Right lobe of liver (tissue), 6 donors: Measurements from ENCODE around the gene USP30. TPM values are rescaled to one million over a fixed set of nuclear protein-coding genes. Genes with fewer than 3 reads are reported as not detected.
"Not testable (repeated sequence)": the region's sequence is repeated elsewhere in the genome, so short reads cannot be mapped to it uniquely, and the experiment has no call there.

Experiments used
- ATAC-seq, 4 donors: fragments of 200-7000 bp; cut with Tn5 transposase; one replicate each; pipeline ENCODE4 v1.9.1; 2020; ENCODE audit warnings: mild to moderate bottlenecking in 4 of 4, moderate library complexity in 4 of 4
- DNase-seq, 3 donors: peaks; one replicate each; pipeline ENCODE4 v3.0.0-alpha.2; 2020
- H3K27ac ChIP-seq, 3 donors: fragments of 200-600 bp; one replicate each; pipeline ENCODE4 v1.8.0; 2022
- H3K27me3 ChIP-seq, 2 donors: fragments of 200-600 bp; one replicate each; pipeline ENCODE4 v1.8.0; 2022
- H3K36me3 ChIP-seq, 4 donors: fragments of 200-600 bp; sonication (generic) in 1 of 4; one replicate each; pipeline versions ENCODE4 v1.5.1 to v1.8.0; 2017 to 2022; ENCODE audit warnings: control low read depth in 1 of 4
- H3K4me1 ChIP-seq, 4 donors: fragments of 200-600 bp; sonication (generic) in 1 of 4; one replicate each; pipeline versions ENCODE4 v1.5.1 to v1.8.0; 2017 to 2022; ENCODE audit warnings: control low read depth in 1 of 4
- H3K4me3 ChIP-seq, 3 donors: fragments of 200-600 bp; one replicate each; pipeline ENCODE4 v1.8.0; 2022
- H3K9me3 ChIP-seq, 4 donors: fragments of 200-600 bp; sonication (generic) in 1 of 4; one replicate each; pipeline versions ENCODE4 v1.5.1 to v1.8.0; 2017 to 2022; ENCODE audit warnings: control low read depth in 1 of 4
- CTCF ChIP-seq, 4 donors: fragments of 200-600 bp in 3 of 4; fragments of 450-650 bp in 1 of 4; IDR thresholded peaks; one replicate each; pipeline versions ENCODE4 v1.5.1 to v1.8.0; 2016 to 2022; ENCODE audit warnings: antibody characterized with exemption in 4 of 4, mild to moderate bottlenecking in 2 of 4
- POLR2A ChIP-seq: fragments of 450-650 bp; IDR thresholded peaks from one replicate; pipeline ENCODE4 v1.6.1; 2017; ENCODE audit warnings: antibody characterized with exemption, mild to moderate bottlenecking
- WGBS: methylation state at CpG from one replicate; pipeline ENCODE4 v1.1.6; 2018; ENCODE audit warnings: low coverage, low lambda C conversion rate; ENCODE audit not compliant: insufficient coverage; ENCODE audit errors: missing lambda C conversion rate; 5-methylcytosine and 5-hydroxymethylcytosine counted together
- intact Hi-C, 2 donors: fragments of 100-400 bp; cut with DNase I; formaldehyde crosslinking; loops; one replicate each; pipeline versions ENCODE4 v1.11.2 to v1.14.1; 2022
- total RNA-seq, 6 experiments: library from RNA; depleted of rRNA in 2 of 6; stranded (reverse); fragments of >200 nt in 2 of 6; fragmentation: NEBNext Ultra II Directional in 3 of 6; extraction: Animal tissue kit (Norgen Biotek cat#: 25700) in 3 of 6; gene quantifications; one replicate each; pipeline versions ENCODE4 v1.1.0 to v1.2.4, GENCODE V29; 2016 to 2023
- donor health status: DM: no; HTN: yes; CAD: no.
- donor health status: DM: no; HTN: no; CAD: no.
- donor health status: DM: no; HTN: no; CAD: no.
- donor health status: DM: no; HTN: yes; CAD: no.
- donor health status: DM: no; HTN: yes; CAD: no.

Gene USP30
- total RNA-seq, 6 experiments from 2014 or later, result 6.4 to 17.6 (median 11.0) TPM

GRCh38 chr12:109020146-109020795 is 32.1 kb upstream of the USP30 start:
- Histone ChIP-seq H3K27ac (no peak overlapping the region), H3K9me3 (no peaks in the 10 kb centered on the region), H3K27me3 (no peaks in the 10 kb centered on the region), H3K4me3 (no peak overlapping the region), H3K36me3 (no peaks in the 10 kb centered on the region), H3K4me1 (peaks cover 0 to 3% (median 0%) of the 10 kb centered on the region in 4 donors)
- WGBS, result 44% methylated on average over 7 of the region's 7 CpGs
- no peak for ATAC-seq
- TF ChIP-seq CTCF (IDR thresholded peaks at IDR 0.05) (no peak), POLR2A (no peak)
- intact Hi-C loops, result no loop called here
- DNase-seq, result no peak

GRCh38 chr12:109020796-109021380 is 31.5 kb upstream of the USP30 start, which contains the start of gene SVOP:
TSS of gene SVOP (minus strand) at chr12:109021068. CDS start at chr12:109020868, 200 bp downstream.
- peak; percentile 80 to 93 (median 86) for ATAC-seq
- TF ChIP-seq POLR2A (no peak), CTCF (IDR thresholded peaks at IDR 0.05) (no peak)
- no peak within 1 kb of the TSS for H3K27ac ChIP-seq

GRCh38 chr12:109027767-109028166 is 24.6 kb upstream of the USP30 start:
- Histone ChIP-seq H3K4me1 (no peaks in the 10 kb centered on the region), H3K27ac (no peak overlapping the region), H3K4me3 (no peak overlapping the region), H3K36me3 (no peaks in the 10 kb centered on the region), H3K27me3 (no peaks in the 10 kb centered on the region), H3K9me3 (no peaks in the 10 kb centered on the region)
- DNase-seq (no peak), ATAC-seq (no peak)
- TF ChIP-seq CTCF (IDR thresholded peaks at IDR 0.05), result no peak
- no peak for TF ChIP-seq POLR2A
- 24% methylated on average over 1 of the region's 1 CpG for WGBS
- intact Hi-C loops, result no loop called here

More at GRCh38 chr12:109020796-109021380, 31.5 kb upstream of the USP30 start, which contains the start of gene SVOP:
- intact Hi-C loops, result no loop called here
- 5% methylated on average over 24 of the region's 30 CpGs for WGBS
- peak; percentile 66 to 77 (median 74) for DNase-seq
- H3K27me3 ChIP-seq, result no peaks in the 10 kb centered on the region
- H3K36me3 ChIP-seq, result no peaks in the 10 kb centered on the region
- no peak within 1 kb of the TSS for H3K4me3 ChIP-seq
- peaks cover 0 to 3% (median 0%) of the 10 kb centered on the region in 4 donors for H3K4me1 ChIP-seq
- no peaks in the 10 kb centered on the region for H3K9me3 ChIP-seq

- H3K27ac ChIP-seq, H3K36me3 ChIP-seq, intact Hi-C loops, H3K9me3 ChIP-seq, H3K4me3 ChIP-seq, DNase-seq, ATAC-seq, H3K4me1 ChIP-seq, H3K27me3 ChIP-seq: not testable (repeated sequence)
- WGBS, result 50% methylated on average over 3 of the region's 3 CpGs
Measured at GRCh38 chr12:109028624-109029023, 23.8 kb upstream of the USP30 start.

GRCh38 chr12:109029411-109029810 is 23.0 kb upstream of the USP30 start:
- no peak for ATAC-seq
- intact Hi-C loops, result no loop called here
- Histone ChIP-seq H3K9me3 (no peaks in the 10 kb centered on the region), H3K27ac (no peak overlapping the region), H3K27me3 (no peaks in the 10 kb centered on the region), H3K36me3 (no peaks in the 10 kb centered on the region), H3K4me1 (no peaks in the 10 kb centered on the region), H3K4me3 (no peak overlapping the region)
- 54% methylated on average over 2 of the region's 2 CpGs for WGBS
- no peak for DNase-seq
- TF ChIP-seq POLR2A (no peak), CTCF (IDR thresholded peaks at IDR 0.05) (no peak)
